HG03103 (cell line): ENCODE results near the gene KRTAP5-3.
"Not testable (repeated sequence)": the region's sequence is repeated elsewhere in the genome, so short reads cannot be mapped to it uniquely, and the experiment has no call there.

ENCODE experiments used
- ATAC-seq: cut with Tn5 transposase; IDR thresholded peaks from one replicate; pipeline ENCODE4 v1.9.1; 2021; ENCODE audit warnings: low read depth; ENCODE audit not compliant: unreplicated experiment

Gene KRTAP5-3

DNA sequence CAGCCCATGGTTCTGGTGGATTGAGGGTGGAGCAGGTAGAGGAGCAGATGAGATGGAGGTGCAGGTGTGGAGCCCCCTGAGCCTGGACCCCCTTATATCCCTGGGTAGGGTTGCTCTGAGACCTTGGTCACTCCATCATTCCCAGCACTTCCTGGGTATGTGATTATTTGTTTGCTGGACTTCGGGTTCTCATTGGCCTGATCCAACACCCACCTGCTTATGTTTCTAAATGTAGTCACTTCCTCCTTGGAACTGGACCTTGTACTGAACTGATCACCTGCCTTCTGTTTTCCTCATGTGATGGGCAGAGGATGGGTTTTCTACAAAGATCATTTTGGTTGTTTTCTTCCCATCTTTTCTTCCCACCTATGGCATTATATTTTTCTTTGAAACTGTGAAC is 13.8 kb upstream of the KRTAP5-3 start, which contains the start of gene KRTAP5-4:
Gene KRTAP5-4 (minus strand): TSS at position 53 of the 400 bp plus-strand sequence. CDS start 45 bp downstream, at position 8.
- ATAC-seq, result no peak

DNA sequence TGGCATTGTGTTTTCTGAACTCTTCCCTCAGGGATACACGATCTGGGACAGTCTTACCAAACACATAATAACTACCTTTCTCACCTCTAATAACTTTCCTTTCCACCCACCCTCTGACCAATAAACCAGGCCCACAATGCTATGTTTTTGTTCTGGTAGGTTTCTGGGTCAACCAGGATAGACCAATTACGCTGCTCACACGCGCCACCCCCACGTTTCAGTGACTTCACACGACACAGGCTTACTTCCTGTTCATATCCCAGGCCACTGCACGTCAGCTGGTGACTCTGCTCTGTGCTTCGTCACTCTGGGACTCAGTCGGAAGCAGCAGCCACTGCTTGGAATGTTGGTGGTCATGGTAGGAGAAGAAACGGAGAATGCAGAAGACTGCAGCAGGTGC is 11.2 kb upstream of the KRTAP5-3 start:
- ATAC-seq, result no peak

DNA sequence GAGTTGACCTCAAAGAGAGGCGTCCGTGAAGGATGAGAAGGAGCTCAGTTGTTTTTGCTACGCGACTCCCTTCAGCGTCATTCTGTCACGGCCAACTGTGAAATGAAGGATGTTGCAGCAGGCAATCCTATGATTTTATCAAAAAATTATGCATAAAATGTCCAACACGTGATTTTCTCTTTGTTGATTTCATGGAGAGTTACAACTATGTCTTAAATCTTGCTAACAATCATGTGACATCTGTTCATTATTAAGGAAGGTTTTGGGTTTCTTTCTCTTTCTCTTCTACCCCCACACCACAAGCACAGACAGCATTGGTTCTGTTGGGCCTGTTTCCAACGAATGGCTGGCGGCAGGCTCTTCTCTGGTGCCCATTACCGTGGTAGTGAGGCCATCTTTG is 10.0 kb upstream of the KRTAP5-3 start:
- ATAC-seq, result no peak

DNA sequence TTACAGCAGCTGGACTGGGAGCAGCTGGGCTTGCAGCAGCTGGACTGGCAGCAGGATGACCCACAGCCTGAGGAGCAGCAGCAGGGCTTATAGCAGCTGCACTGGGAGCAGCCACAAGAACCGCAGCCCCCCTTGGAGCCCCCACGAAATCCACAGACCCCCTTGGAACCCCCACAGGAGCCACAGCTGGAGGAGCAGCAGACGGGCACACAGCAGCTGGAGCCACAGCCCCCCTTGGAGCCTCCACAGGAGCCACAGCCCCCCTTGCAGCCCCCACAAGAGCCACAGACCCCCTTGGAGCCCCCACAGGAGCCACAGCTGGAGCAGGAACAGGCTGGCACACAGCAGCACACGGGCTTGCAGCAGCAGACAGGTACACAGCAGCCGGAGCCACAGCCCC is 362 bp downstream of the KRTAP5-3 start:
- ATAC-seq, result not testable (repeated sequence)

DNA sequence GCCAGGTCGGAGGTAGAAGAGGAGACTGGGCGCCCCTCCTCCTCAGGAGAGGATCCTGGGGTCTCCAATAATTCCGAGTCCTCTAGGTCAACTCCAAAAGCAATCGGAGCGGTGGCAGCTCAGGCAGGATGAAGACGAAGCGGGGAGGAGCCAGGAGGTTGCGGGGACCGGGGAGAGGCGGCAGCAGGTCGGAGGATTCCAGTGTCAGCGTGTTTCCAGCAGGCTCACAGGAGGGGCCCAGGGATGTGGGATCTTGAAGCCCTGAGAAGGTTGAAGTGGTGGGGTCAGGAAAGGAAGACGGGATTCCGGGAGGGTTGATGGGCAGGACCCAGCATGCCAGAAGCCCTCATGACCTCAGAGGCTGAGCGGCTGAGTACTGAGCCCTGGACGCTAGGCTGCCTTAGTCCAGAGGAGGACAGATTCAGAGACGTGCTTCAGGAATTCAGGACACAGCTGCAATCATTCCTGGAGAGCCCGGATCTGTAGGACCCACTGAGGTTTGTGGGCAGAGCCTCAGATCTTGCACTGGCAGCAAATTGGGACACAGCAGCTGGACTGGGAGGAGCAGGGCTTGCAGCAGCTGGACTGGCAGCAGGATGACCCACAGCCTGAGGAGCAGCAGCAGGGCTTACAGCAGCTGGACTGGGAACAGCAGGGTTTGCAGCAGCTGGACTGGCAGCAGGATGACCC is 962 bp downstream of the KRTAP5-3 start:
- not testable (repeated sequence) for ATAC-seq

DNA sequence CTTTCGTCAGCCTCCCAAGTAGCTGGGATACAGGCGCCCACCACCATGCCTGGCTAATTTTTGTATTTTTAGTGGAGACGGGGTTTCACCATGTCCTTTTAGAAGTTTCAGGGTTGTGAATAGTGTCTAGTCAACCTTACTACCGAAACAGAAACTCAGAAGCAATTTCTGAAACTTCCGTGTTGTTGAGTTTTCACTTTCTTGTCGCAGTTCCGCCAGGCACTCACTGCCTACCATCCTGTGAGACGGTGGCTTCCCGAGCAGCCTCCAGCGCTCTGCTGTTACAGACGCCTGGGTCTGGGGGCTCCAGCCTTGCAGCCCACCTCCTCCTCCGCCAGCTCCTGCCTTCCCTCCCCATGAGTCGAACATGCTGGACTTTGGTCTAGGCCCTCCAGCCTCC is 2.3 kb downstream of the KRTAP5-3 start:
- ATAC-seq, result not testable (repeated sequence)

DNA sequence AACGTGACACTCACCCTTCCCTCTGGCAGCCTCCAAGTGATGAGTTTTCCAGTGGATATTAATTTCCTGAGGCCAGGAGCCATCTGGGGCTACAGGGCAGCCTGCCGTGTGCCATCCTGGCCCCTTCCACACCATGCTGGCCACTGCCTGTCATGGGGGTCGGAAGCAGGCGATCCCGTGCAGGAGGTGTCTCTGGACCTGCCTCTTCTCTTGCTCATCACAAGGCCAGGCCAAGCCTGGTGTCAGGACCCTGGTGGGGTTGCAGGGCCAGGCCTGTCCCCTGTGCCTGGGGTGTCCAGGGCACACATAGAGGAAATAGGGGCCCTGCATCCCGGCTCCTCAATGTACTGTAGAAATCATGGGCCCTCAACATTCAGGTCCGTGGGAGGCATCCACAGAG is 3.6 kb downstream of the KRTAP5-3 start:
- no peak for ATAC-seq

DNA sequence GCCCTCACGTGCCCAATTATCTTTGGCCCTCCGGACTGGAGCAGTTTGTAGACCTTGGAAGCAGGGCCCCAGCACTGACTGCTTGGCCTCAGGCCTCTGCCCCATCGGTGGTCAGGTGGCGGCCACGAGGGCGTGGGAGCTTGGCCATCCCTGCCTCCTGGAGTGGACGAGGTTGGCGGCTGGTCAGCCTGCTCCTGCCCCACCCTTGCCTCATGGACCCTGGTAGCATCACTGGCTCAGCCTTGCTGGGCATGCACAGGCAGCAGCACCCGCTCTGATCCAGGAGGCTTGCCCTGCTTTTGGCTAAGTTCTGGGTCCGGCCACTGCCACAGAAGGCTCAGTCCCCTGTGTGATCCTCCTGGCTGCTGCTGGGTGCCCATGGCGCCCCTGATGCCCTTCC is 4.1 kb downstream of the KRTAP5-3 start:
- ATAC-seq, result no peak

DNA sequence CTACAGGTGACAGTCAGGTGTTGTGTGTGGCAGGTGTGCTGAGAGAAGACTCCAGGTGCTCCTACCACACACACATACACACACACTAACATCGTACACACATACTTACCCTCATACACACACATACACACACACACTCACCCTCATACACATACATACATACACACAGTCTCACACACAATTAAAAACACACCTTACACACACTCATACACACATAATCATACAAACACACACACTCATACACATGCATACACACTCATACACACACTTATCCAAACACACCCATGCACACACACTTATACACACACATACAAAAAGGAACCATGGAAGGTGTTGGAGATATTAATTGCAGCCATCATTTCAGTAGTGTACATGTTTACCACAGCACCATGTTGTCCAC is 4.6 kb downstream of the KRTAP5-3 start:
- no peak for ATAC-seq

DNA sequence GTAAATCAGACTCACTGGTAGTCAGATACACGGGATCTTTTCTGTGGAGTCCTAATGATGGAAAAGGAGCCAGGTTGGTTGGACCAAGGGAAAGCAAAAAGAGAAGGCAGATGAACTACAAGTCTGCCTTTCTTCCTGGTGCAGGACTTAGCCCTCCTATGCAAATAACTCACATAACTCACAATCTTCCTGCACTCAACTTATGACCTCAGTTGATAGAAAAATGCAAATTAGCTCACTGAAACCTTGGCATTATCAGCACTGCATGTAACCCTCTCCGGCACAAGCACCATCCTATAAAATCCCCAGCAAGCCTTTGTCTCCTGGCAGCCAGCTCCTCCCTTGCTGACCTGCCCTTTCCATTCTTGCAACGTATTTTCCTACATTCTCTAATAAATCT is 6.6 kb downstream of the KRTAP5-3 start:
- not testable (repeated sequence) for ATAC-seq

DNA sequence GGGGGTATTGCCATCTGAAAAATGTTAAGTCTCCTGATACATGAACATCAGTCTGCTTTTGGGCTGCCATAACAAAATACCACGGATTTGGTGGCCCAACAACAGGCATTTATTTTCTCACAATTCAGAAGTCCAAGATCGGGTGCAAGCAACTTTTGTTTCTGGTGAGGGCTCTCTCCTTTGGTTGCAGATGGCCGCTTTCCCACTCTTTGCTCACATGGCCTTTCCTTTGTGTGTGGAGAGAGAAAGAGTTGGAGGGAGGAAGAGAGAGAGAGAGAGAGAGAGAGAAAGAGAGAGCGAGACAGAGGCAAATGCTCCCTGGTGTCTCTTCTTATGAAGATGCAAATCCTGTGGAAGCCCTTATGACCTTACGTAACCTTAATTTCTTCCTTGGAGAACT is 7.6 kb downstream of the KRTAP5-3 start:
- no peak for ATAC-seq

DNA sequence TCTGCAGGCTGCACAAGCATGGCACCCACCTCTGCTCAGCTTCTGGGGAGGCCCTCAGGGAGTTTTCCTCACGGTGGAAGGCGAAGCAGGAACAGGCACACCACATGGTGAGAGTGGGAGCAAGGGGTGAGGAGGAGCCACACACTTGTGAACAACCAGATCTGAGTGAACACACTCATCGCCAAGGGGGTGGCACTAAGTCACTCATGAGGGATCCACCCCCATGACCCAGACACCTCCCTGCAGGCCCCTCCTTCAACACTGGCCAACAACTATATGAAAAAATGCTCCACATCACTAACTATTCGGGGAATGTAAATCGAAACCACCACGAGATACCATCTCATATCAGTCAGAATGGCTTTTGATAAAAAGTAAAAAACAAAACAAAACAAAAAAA is 9.4 kb downstream of the KRTAP5-3 start:
- no peak for ATAC-seq

DNA sequence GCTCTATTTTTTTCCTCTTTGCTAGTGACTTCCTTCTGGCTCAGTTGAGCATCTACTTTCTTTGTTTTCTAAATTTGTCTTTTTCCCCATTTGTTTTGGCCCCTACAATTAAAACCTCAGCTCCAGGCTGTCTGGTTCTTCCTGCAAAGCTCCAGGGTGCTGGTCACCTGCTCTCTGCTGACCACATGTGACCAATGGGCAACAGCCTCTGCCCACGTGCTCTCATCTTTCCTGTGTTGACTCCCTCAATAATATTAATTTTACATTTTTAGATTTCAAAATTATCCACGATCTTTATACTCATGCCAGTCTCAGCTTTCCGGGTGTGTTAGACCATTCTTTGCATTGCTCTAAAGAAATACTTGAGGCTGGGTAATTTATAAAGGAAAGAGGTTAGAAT is 9.9 kb downstream of the KRTAP5-3 start:
- ATAC-seq, result not testable (repeated sequence)

DNA sequence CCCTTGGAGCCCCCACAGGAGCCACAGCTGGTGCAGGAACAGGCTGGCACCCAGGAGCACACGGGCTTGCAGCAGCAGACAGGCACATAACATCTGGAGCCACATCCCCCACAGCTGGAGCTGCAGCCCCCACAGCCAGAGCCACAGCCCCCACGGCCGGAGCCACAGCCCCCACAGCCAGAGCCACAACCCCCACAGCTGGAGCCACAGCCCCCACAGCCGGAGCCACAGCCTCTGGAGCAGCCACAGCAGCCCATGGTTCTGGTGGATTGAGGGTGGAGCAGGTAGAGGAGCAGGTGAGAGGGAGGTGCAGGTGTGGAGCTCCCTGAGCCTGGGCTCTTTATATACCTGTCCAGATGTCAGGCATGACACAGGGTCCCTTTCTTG is 10.3 kb downstream of the KRTAP5-3 start, which contains the start of gene KRTAP5-2:
Gene KRTAP5-2 (minus strand): TSS at position 301 of the 387 bp plus-strand sequence. CDS start 44 bp downstream, at position 257.
- no peak for ATAC-seq

DNA sequence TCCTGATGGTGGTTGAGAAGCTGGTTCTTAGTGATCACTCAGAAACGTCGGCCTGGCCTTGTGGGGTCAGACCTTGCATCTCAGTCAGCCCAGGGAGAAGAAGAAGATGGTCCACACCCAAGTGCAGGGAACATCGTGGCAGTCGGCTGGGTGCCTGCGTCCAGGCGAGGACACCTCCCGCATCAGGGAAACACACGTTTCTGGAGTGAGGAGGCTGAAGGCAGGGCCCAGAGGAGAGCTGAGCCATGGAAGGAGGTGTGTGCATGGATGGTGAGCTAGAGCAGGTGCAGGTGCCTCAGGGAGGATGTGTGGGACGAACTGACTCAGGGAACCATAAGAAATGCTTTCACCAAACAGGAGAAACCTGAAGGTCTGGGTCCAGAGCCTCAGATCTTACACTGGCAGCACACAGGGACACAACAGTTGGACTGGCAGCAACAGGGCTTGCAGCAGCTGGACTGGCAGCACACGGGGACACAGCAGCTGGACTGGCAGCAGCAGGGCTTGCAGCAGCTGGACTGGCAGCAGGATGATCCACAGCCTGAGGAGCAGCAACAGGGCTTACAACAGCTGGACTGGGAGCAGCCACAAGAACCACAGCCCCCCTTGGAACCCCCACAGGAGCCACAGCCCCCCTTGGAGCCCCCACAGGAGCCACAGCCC is 10.8 kb downstream of the KRTAP5-3 start:
- ATAC-seq, result no peak

DNA sequence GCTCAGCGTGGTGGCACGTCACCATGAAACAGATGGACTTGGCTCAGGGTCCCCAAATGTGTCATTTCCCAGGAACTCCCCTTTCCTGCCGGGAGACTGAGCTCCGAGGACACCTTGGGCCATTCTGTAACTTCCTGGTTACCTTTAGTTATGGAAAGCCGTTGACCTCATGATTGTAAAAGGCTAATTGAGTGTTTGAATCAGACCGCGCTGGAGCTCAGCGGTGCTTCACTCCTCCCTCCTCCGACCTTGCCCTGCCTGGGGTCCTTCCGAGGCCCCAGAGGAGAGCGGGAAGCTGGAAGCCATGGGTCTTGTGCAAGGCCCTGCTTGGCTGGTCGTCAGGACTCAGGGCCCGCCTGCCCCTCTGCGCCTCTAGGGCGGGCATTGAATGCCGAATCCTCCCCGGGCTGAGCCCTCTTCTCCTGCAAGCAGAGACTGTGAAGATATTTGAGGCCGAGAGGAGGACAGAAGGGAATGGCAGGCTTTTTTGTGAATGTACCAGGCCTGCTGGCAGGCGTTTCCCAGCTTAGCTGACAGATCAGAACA is 11.6 kb downstream of the KRTAP5-3 start:
- ATAC-seq, result not testable (repeated sequence)

DNA sequence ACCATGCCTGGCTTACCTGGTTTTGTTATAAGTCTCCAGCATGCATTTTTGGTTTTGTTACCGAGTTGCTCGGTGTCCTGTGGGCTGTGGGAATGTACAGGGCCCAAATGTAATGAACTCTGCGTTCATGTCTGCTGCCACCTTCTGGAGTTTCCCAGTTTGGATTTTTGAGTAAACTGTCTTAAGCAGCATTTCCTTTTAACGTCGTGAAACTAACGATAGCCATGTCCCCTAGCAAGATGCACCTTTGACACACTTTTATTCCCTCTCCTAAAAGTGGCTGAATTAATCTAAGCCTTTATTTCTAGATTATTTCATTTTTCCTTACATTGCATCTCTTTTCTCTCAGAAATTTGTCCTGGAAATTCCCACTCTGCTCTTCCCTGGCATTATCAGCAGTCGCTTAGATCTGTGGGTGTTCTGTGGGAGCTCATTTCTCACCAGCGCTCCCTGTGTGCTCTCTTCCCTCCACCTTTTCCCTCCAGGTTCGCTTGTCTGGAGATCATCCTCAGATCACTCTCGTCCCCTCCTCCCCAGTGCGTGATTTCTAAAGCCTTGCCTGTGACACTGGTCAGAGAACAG is 12.2 kb downstream of the KRTAP5-3 start:
- not testable (repeated sequence) for ATAC-seq

DNA sequence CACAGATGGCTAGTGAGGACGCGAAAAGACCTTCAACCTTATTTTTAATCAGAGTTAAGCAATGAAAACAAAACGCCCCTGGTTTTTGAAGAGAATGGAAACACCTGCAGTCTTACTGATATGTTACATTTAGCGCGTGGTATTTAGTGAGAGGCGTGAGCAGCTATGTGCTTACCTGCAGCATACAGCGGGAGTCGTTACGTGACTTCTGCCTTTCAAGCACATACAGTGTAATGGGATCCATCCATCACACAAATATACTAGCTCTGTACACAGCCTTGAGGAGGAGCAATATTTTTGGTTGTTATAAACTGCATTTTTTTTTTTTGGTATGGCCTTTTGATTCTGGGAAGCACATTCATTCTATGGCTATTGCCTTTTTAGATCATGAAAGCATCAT is 15.6 kb downstream of the KRTAP5-3 start:
- no peak for ATAC-seq

DNA sequence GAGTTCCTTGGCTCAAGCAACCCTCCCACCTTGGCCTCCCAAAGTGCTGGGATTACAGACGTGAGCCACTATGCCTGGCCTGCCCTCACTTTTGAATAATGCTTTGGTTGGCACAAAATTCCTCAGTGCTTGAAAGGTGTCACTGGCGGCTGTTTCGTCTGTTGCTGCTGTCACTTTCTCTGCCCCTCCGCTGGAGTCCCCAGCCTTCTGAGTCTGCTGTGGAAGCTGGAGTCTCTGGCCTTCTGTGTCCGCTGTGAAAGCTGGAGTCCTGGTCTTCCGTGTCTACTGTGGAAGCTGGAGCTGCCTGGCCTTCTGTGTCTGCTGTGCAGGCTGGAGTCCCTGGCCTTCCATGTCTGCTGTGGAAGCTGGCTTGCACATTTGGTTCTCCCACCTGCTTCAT is 18.3 kb downstream of the KRTAP5-3 start:
- ATAC-seq, result no peak

DNA sequence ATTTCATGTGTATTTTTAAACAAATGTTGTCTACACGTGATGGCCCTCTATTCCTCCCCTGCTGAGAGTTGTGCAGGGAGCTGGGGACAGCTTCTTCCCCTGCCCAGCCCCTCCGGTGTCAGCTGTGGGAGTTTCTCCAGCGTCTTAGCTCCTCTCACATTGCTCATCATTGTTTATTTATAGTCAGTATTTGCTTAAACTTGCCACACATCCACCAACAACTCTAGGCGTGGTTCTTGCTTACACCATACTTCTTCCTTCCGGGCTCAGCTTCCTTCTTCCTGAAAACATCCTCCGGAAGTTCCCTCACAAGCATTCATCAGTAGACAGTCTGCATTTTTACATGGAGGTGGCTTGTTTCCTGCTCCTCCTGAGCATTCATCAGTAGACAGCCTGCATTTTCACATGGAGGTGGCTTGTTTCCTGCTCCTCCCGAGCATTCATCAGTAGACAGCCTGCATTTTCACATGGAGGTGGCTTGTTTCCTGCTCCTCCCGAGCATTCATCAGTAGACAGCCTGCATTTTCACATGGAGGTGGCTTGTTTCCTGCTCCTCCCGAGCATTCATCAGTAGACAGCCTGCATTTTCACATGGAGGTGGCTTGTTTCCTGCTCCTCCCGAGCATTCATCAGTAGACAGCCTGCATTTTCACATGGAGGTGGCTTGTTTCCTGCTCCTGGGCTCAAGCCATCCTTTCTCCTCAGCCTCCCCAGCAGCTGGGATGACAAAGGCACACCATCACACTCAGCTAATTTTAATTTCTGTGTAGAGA is 18.9 kb downstream of the KRTAP5-3 start:
- not testable (repeated sequence) for ATAC-seq

DNA sequence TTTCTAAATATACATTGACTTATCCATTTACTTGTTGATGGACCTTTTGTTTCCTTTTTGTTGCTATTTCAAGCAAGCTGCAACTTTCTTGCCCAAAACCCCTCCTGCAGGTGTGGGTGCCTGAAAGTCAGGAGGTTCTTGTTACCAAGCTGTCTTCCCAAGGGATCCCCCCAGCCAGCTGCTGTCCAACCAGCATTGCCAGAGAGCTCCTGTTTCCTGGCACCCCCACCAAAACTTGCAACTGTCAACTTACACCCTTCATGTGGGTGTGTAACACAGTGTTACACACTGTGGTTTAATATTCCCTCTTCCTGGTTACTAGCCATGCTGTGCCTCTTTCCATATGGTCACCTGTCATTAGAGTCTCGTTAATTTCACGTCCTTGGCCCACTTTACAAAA is 21.6 kb downstream of the KRTAP5-3 start:
- ATAC-seq, result no peak
